Activated B cell treated with CpG ODN at 0.5 μM for 24 hours (primary cell): ENCODE results near the gene RPL27A. TPM values are rescaled to one million over a fixed set of nuclear protein-coding genes. Genes with fewer than 3 reads are reported as not detected.

Experiments used
- ATAC-seq: fragments of 200-7000 bp; cut with Tn5 transposase; one replicate; pipeline ENCODE4 v1.10.0; 2021; ENCODE audit warnings: low read depth, mild to moderate bottlenecking, moderate library complexity
- CTCF ChIA-PET: fragments of 350-600 bp; sonication (Branson Sonifier 250); formaldehyde crosslinking; loops from one replicate; lab custom pipeline; 2021; ENCODE audit warnings: antibody characterized with exemption; lab: Charles Lee
- POLR2A ChIA-PET: fragments of 350-600 bp; sonication (Branson Sonifier 250); formaldehyde crosslinking; loops from one replicate; lab custom pipeline; 2021; ENCODE audit warnings: antibody characterized with exemption; lab: Charles Lee
- DNase-seq: peaks from one replicate; pipeline ENCODE4 v3.0.0; 2022
- H3K27ac Mint-ChIP-seq: one replicate; pipeline ENCODE4 v1.8.0; 2020; ENCODE audit warnings: mixed read lengths
- H3K27me3 Mint-ChIP-seq: one replicate; pipeline ENCODE4 v1.8.0; 2021; ENCODE audit warnings: mixed read lengths
- H3K36me3 Mint-ChIP-seq: one replicate; pipeline ENCODE4 v1.8.0; 2021; ENCODE audit warnings: low read depth, mixed read lengths
- H3K4me1 Mint-ChIP-seq: one replicate; pipeline ENCODE4 v1.8.0; 2021; ENCODE audit warnings: mixed read lengths
- H3K4me3 Mint-ChIP-seq: one replicate; pipeline ENCODE4 v1.8.0; 2020; ENCODE audit warnings: mild to moderate bottlenecking, mixed read lengths
- H3K9me3 Mint-ChIP-seq: one replicate; pipeline ENCODE4 v1.8.0; 2020; ENCODE audit warnings: mixed read lengths
- intact Hi-C: fragments of 100-400 bp; cut with micrococcal nuclease; formaldehyde crosslinking; loops from one replicate; pipeline ENCODE4 v1.15.1; 2024
- total RNA-seq: library from RNA; stranded (reverse); gene quantifications from 2 replicates; pipeline ENCODE4 v1.2.3, GENCODE V29; 2022
- TF ChIP-seq, protein P1 (sequence below): fragments of 200-600 bp; IDR thresholded peaks from one replicate; pipeline ENCODE4 v1.8.0; 2022; ENCODE audit warnings: antibody characterized with exemption, mild to moderate bottlenecking

The RPL27A gene
- total RNA-seq, 1 donor from 2014 or later, result 1,592 TPM

DNA sequence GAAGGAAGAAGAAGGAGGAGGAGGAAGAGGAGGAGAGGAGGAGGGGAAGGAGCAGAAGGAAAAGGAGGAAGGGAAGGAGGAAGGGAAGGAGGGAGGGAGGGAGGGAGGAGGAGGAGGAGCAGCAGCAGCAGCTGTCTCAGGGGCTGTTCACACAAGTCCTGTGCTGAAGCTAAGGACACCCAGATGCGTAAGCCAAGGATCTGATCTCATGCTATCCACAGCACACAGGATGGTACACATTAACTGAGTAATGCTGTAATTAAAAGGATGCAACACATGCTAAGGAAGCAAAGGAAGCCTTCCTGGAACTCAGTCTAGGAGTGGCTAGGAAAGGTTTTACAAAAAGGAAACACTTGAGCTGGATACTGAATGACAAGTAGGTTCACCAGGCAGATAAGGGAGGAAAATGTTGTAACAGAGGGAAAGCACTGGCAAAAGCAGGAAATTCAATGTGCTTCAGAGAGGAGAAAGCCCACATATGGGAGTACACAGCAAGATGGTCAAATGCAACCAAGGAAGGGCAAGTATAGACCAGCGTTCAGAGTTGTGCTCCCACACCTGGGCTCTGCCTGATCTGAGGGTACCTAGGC is 32.1 kb upstream of the RPL27A start:
- ChIA-PET POLR2A (no interaction called here), CTCF (no interaction called here)
- intact Hi-C loops, result no loop called here
- Mint-ChIP-seq H3K27ac (no peak overlapping the region), H3K36me3 (peaks cover 27% of the 10 kb centered on the region), H3K9me3 (no peaks in the 10 kb centered on the region), H3K4me1 (no peaks in the 10 kb centered on the region), H3K27me3 (no peaks in the 10 kb centered on the region), H3K4me3 (no peak overlapping the region)
- TF ChIP-seq, protein P1, sequence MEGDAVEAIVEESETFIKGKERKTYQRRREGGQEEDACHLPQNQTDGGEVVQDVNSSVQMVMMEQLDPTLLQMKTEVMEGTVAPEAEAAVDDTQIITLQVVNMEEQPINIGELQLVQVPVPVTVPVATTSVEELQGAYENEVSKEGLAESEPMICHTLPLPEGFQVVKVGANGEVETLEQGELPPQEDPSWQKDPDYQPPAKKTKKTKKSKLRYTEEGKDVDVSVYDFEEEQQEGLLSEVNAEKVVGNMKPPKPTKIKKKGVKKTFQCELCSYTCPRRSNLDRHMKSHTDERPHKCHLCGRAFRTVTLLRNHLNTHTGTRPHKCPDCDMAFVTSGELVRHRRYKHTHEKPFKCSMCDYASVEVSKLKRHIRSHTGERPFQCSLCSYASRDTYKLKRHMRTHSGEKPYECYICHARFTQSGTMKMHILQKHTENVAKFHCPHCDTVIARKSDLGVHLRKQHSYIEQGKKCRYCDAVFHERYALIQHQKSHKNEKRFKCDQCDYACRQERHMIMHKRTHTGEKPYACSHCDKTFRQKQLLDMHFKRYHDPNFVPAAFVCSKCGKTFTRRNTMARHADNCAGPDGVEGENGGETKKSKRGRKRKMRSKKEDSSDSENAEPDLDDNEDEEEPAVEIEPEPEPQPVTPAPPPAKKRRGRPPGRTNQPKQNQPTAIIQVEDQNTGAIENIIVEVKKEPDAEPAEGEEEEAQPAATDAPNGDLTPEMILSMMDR, result no peak
- ATAC-seq (no peak), DNase-seq (no peak)

DNA sequence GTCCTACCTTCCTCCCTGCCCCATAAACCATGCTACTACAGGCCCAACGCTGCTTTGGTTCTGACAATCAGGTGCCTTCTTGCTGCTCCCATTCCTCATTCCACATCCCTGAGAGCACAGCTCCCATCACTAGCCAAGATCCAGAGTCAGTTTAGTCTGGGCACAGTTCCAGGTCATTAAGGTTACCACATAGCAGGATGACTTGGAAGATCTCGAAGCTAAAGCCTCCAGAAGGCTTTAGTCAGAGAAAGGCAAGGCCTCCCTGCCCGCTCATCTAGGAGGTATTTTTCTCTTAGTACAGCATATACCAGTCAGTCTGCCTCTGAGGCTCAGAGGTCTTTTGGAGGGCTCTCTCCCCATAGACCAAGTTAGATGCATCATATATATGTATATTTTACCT is 30.5 kb upstream of the RPL27A start:
- CTCF ChIA-PET, result no interaction called here
- intact Hi-C loops, result no loop called here
- H3K27me3 Mint-ChIP-seq, result no peaks in the 10 kb centered on the region
- no peak overlapping the region for H3K4me3 Mint-ChIP-seq
- DNase-seq (no peak), ATAC-seq (no peak)
- TF ChIP-seq, protein P1, result no peak
- no peaks in the 10 kb centered on the region for H3K4me1 Mint-ChIP-seq
- POLR2A ChIA-PET, result no interaction called here
- H3K27ac Mint-ChIP-seq, result no peak overlapping the region
- no peaks in the 10 kb centered on the region for H3K9me3 Mint-ChIP-seq
- H3K36me3 Mint-ChIP-seq, result peaks cover 27% of the 10 kb centered on the region

DNA sequence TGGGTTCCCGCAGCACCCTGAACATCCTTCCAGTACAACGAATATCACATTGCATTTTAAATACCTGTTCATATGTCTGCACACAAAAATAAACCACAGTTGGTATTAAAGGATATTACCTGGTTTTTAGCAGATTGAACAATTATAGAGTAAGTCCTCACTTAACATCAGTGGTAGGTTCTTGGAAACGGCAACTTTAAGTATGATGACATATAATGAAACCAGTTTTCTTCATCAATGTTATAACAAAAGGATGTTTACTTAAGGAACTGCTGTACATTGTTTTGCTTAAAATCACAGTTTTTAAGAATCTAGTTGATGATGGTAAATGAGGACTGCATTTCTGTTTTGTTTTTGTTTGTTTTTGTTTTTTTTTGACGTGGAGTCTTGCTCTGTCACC is 28.1 kb upstream of the RPL27A start:
- ATAC-seq (no peak), DNase-seq (no peak)
- ChIA-PET POLR2A (no interaction called here), CTCF (no interaction called here)
- TF ChIP-seq, protein P1, result no peak
- Mint-ChIP-seq H3K27ac (no peak overlapping the region), H3K4me1 (no peaks in the 10 kb centered on the region), H3K4me3 (no peak overlapping the region), H3K9me3 (no peaks in the 10 kb centered on the region), H3K36me3 (peaks cover 11% of the 10 kb centered on the region), H3K27me3 (no peaks in the 10 kb centered on the region)
- intact Hi-C loops, result no loop called here

DNA sequence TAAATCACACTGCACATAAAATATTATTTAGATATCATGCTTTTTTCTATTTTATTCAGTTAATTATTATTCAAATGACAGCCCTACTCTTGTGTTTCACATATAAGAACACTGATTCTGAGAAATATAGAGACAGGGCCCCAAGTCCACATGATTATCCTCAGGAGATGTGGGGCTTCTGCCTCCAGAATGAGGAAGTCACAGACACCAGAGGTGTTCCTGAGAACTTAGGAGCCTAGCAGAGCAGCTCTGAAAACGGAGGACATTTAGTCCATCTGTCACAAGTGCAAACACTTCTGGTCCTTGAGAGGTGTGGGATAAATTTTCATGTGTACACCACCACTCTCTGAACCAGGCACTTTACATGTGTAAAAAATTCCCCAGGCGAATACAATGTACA is 26.3 kb upstream of the RPL27A start:
- H3K4me3 Mint-ChIP-seq, result no peak overlapping the region
- CTCF ChIA-PET, result no interaction called here
- no peaks in the 10 kb centered on the region for H3K9me3 Mint-ChIP-seq
- no peaks in the 10 kb centered on the region for H3K4me1 Mint-ChIP-seq
- ATAC-seq (no peak), DNase-seq (no peak)
- peaks cover 4% of the 10 kb centered on the region for H3K36me3 Mint-ChIP-seq
- intact Hi-C loops, result no loop called here
- no peaks in the 10 kb centered on the region for H3K27me3 Mint-ChIP-seq
- TF ChIP-seq, protein P1, result no peak
- POLR2A ChIA-PET, result interaction anchor here (1.7 kb wide), 1 partner anchor 26 kb away, joined by 5 read pairs; the partner anchor contains the start of genes RPL27A and TRIM66
- H3K27ac Mint-ChIP-seq, result no peak overlapping the region

DNA sequence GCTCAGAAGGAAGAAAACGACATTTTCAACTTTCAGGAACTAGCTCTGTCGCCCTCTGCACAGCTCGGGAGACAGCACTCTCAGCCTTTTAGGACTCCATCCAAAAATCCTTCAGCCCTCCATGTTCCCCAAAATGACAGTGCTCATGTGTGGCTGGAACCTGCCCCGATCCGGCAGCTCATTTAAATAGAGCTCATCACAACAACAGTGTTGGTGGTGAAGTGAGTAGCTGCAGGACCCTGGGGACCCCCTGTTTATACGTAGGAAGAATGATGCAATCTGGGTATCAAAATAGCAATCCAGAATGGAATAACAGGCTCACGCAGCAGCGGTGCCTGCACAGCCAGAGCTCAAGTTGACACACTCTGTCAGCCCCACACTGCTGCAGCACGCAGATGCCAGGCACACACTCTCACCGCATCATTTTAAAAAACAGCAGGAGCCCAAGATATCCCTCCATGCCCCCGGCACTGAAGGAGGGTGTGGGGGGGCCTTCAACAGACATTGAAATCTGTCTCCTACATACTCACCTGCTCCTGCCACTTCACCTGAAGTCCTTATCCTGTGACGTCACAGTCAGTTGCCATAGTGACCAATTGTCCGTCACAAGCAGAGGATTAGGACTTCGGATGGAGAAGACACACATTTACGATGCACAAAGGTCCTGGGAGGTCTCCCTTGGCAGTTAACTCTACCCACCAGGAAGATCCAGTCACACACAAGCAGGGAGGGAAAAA is 24.1 kb upstream of the RPL27A start:
- ATAC-seq (no peak), DNase-seq (no peak)
- TF ChIP-seq, protein P1, result no peak
- Mint-ChIP-seq H3K9me3 (no peaks in the 10 kb centered on the region), H3K4me3 (no peak overlapping the region), H3K27ac (no peak overlapping the region), H3K27me3 (no peaks in the 10 kb centered on the region), H3K4me1 (no peaks in the 10 kb centered on the region), H3K36me3 (no peaks in the 10 kb centered on the region)
- POLR2A ChIA-PET, result no interaction called here
- CTCF ChIA-PET, result no interaction called here
- intact Hi-C loops, result no loop called here
